H1 (cell line): Measurements from ENCODE around the gene FAAH. TPM values are rescaled to one million over a fixed set of nuclear protein-coding genes. Genes with fewer than 3 reads are reported as not detected.

Source experiments
- CBX5 ChIP-seq: fragments of 300-800, 300-1000 bp; sonication (generic); IDR thresholded peaks from 2 replicates; pipeline ENCODE4 v1.7.1; 2016; ENCODE audit warnings: antibody characterized with exemption, low read length, low read depth
- polyA plus RNA-seq, 7 experiments: library from polyadenylated mRNA; depleted of rRNA in 3 of 7; stranded (reverse) in 5 of 7; unstranded in 2 of 7; fragments of >200 nt in 5 of 7; fragments of 200-250 nt in 2 of 7; gene quantifications; 1 replicate in 5 of 7; 2 replicates in 1 of 7; 4 replicates in 1 of 7; pipeline versions ENCODE4 v1.2.1 to v1.2.3, GENCODE V29; 2011 to 2013; ENCODE audit warnings: missing spikeins in 2 of 7, mixed read lengths in 2 of 7
- total RNA-seq: library from RNA; stranded (reverse); fragmentation: NEBNext Ultra II Directional; extraction: Animal tissue kit (Norgen Biotek cat#: 25700); gene quantifications from 2 replicates; pipeline ENCODE4 v1.2.1, GENCODE V29; 2021

FAAH gene
- total and polyA plus RNA-seq, 2 of the 8 experiments (the other 6 are each of a cell fraction or from before 2014, with no cell fraction given), result 41.2 to 47.3 TPM

DNA sequence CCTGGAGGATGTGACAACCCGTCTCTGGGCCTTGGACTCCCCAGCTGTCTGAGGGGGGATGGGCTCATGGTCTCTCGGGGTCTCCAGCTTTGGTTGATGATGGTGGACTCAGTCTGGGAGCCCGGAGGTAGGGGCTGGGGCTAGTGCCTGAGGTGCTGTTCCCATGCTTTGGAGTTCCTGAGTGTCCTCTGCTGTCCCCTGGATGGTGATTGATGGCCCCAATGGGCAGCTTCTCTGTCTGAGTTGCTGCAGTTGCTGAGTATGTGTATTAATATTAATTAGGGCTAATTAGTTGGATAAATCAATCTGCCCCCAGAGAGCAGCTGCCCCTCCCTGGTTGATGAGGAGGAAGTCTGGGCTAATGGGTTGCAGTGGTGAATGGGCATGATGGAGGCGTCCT, 30.6 kb downstream of the FAAH start (continued):
- TF ChIP-seq CBX5, result no peak
